ENCODE data around the gene KCTD5.

The KCTD5 gene

GRCh38 chr16:2752850-2753732, 70.8 kb downstream of the KCTD5 start:
- peak; percentile 50 for DNase-seq

DNA sequence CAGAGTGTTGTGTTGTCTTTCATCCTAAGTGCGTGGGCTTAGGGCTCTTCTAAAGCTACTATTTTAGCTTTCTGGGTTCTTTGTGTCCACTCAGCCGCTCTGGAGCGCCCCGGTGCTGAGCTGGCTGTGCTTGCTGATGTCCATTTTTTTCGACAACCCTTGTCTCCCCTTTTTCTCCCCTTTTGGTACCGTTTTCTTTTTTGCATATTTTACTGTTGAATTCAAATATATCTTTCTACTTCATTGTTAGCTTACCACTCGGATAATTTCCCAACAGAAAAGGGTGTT, 71.4 kb downstream of the KCTD5 start:
- DNase-seq: no peak

GRCh38 chr16:2755158-2755557, 72.8 kb downstream of the KCTD5 start:
- no peak for DNase-seq

GRCh38 chr16:2756288-2757015, 74.1 kb downstream of the KCTD5 start:
- no peak for DNase-seq

DNA sequence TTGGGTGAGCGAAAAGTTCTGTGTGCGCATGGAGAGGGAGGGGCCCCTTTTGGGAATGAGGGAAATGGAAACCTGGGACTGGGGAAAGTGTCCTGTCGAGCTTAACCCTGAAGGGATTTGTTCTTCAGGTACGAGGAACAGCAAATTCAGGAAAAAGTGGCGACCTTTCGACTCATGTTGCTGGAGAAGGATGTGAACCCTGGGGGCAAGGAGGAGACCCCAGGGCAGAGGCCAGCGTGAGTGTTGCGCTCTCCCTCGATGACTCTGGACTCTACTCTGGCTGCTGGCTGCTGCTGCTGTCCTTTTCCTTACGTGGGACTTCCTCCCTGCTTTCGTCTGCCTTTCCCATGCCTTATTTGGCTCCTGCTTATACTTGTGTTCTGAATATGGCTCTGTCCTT, 75.0 kb downstream of the KCTD5 start:
- no peak for DNase-seq

Measured in NCI-H1105 treated with DMSO at 0.1 percent for 48 hours (cell line).